ENCODE results near the gene CNOT10.
"Not testable (repeated sequence)": the region's sequence is repeated elsewhere in the genome, so short reads cannot be mapped to it uniquely, and the experiment has no call there.

The CNOT10 gene

GRCh38 chr3:32719335-32719734, 34.3 kb downstream of the CNOT10 start:
- no peak overlapping the region for H3K4me3 ChIP-seq (ENCODE audit: low read length)
- no peak for DNase-seq (ENCODE audit: low read depth)
- no peak for TF ChIP-seq CTCF (IDR thresholded peaks at IDR 0.05; ENCODE audit: insufficient read depth, low read depth, low read length, missing control alignments)

GRCh38 chr3:32719931-32720330, 34.9 kb downstream of the CNOT10 start:
- no peak for TF ChIP-seq CTCF (IDR thresholded peaks at IDR 0.05; ENCODE audit: insufficient read depth, low read depth, low read length, missing control alignments)
- H3K4me3 ChIP-seq (ENCODE audit: low read length), result no peak overlapping the region
- DNase-seq (ENCODE audit: low read depth), result no peak

GRCh38 chr3:32725721-32726120, 40.7 kb downstream of the CNOT10 start:
- H3K4me3 ChIP-seq (ENCODE audit: low read length), result no peak overlapping the region
- peak; percentile 31 for DNase-seq (ENCODE audit: low read depth)
- no peak for TF ChIP-seq CTCF (IDR thresholded peaks at IDR 0.05; ENCODE audit: insufficient read depth, low read depth, low read length, missing control alignments)

GRCh38 chr3:32733631-32734229, 48.7 kb downstream of the CNOT10 start:
- peak; percentile 68 for TF ChIP-seq CTCF (IDR thresholded peaks at IDR 0.05; ENCODE audit: insufficient read depth, low read depth, low read length, missing control alignments)
- peak; percentile 51 for DNase-seq (ENCODE audit: low read depth)
- no peak overlapping the region for H3K4me3 ChIP-seq (ENCODE audit: low read length)

GRCh38 chr3:32734756-32735155, 49.8 kb downstream of the CNOT10 start:
- no peak for DNase-seq (ENCODE audit: low read depth)
- TF ChIP-seq CTCF (IDR thresholded peaks at IDR 0.05; ENCODE audit: insufficient read depth, low read depth, low read length, missing control alignments), result no peak
- H3K4me3 ChIP-seq (ENCODE audit: low read length), result no peak overlapping the region

GRCh38 chr3:32743470-32743869, 58.5 kb downstream of the CNOT10 start:
- DNase-seq (ENCODE audit: low read depth); H3K4me3 ChIP-seq (ENCODE audit: low read length): not testable (repeated sequence)

GRCh38 chr3:32743934-32744333, 58.9 kb downstream of the CNOT10 start:
- DNase-seq (ENCODE audit: low read depth), result no peak
- H3K4me3 ChIP-seq (ENCODE audit: low read length), result no peak overlapping the region

More at GRCh38 chr3:32743934-32744333, 58.9 kb downstream of the CNOT10 start:
- TF ChIP-seq CTCF (IDR thresholded peaks at IDR 0.05; ENCODE audit: insufficient read depth, low read depth, low read length, missing control alignments), result no peak
